ENCODE data around the gene FNDC3B. TPM values are rescaled to one million over a fixed set of nuclear protein-coding genes. Genes with fewer than 3 reads are reported as not detected.

Gene FNDC3B
- total and polyA plus RNA-seq, 2 of the 8 experiments (the other 6 are each of a cell fraction or from before 2014, with no cell fraction given), result 14.1 to 44.4 TPM

DNA sequence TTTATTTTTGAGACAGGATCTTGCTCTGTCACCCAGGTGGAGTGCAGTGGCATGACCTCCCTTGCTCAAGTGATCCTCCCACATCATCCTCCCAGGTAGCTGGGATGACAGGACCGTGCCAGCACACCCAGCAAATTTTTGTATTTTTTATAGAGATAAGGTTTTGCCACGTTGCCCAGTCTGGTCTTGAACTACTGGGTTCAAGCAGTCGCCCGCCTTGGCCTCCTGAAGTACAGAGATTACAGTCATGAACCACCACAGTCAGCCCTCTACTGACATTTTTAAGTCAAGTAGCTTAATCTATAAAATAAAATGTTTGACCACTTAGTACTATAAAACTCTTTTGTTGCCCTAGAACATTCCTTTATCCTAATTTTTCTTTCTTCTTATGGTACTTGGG is 198.8 kb downstream of the FNDC3B start (continued):
- TF ChIP-seq SUZ12 (IDR thresholded peaks at IDR 0.05; ENCODE audit: low read length), result no peak
- TF ChIP-seq, protein P1, sequence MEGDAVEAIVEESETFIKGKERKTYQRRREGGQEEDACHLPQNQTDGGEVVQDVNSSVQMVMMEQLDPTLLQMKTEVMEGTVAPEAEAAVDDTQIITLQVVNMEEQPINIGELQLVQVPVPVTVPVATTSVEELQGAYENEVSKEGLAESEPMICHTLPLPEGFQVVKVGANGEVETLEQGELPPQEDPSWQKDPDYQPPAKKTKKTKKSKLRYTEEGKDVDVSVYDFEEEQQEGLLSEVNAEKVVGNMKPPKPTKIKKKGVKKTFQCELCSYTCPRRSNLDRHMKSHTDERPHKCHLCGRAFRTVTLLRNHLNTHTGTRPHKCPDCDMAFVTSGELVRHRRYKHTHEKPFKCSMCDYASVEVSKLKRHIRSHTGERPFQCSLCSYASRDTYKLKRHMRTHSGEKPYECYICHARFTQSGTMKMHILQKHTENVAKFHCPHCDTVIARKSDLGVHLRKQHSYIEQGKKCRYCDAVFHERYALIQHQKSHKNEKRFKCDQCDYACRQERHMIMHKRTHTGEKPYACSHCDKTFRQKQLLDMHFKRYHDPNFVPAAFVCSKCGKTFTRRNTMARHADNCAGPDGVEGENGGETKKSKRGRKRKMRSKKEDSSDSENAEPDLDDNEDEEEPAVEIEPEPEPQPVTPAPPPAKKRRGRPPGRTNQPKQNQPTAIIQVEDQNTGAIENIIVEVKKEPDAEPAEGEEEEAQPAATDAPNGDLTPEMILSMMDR (IDR thresholded peaks at IDR 0.05; ENCODE audit: control extremely low read depth in 1 of 3, insufficient read depth in 1 of 3, low read depth in 1 of 3, low read length in 3 of 3), result no peak
- TF ChIP-seq CHD1 (IDR thresholded peaks at IDR 0.05; ENCODE audit: low read depth, low read length), result no peak
